T-helper 17 cell (primary cell): ENCODE results near the gene KDM8. TPM values are rescaled to one million over a fixed set of nuclear protein-coding genes. Genes with fewer than 3 reads are reported as not detected.

ENCODE experiments used
- ATAC-seq: fragments of 150-1000 bp; cut with Tn5 transposase; 2 replicates; pipeline ENCODE4 v1.10.0; 2021; ENCODE audit warnings: mild to moderate bottlenecking, moderate library complexity
- DNase-seq, 3 donors: peaks; one replicate each; pipeline versions ENCODE4 v3.0.0 to v3.0.0-alpha.2; 2020 to 2021
- H3K9me3 ChIP-seq: one replicate; pipeline ENCODE4 v1.7.0; 2013; ENCODE audit warnings: low read length, mild to moderate bottlenecking; ENCODE audit not compliant: control insufficient read depth, poor library complexity, severe bottlenecking
- H3K27ac Mint-ChIP-seq: one replicate; pipeline ENCODE4 v1.8.0; 2022; ENCODE audit warnings: mild to moderate bottlenecking, moderate library complexity, mixed read lengths
- H3K27me3 Mint-ChIP-seq: one replicate; pipeline ENCODE4 v1.8.0; 2022; ENCODE audit warnings: mixed read lengths
- H3K36me3 Mint-ChIP-seq: one replicate; pipeline ENCODE4 v1.8.0; 2022; ENCODE audit warnings: low read depth, mixed read lengths
- H3K4me1 Mint-ChIP-seq: one replicate; pipeline ENCODE4 v1.8.0; 2022; ENCODE audit warnings: mild to moderate bottlenecking, mixed read lengths
- H3K4me3 Mint-ChIP-seq: one replicate; pipeline ENCODE4 v1.8.0; 2022; ENCODE audit warnings: mild to moderate bottlenecking, moderate library complexity, mixed read lengths
- total RNA-seq, 4 donors: library from RNA in 2 of 4; stranded (reverse) in 2 of 4; gene quantifications; one replicate each; pipeline ENCODE4 v1.2.3 and lab custom pipeline; 2022 to 2026

Gene KDM8
- total RNA-seq, 2 donors from 2014 or later: 11.6 to 11.9 TPM

DNA sequence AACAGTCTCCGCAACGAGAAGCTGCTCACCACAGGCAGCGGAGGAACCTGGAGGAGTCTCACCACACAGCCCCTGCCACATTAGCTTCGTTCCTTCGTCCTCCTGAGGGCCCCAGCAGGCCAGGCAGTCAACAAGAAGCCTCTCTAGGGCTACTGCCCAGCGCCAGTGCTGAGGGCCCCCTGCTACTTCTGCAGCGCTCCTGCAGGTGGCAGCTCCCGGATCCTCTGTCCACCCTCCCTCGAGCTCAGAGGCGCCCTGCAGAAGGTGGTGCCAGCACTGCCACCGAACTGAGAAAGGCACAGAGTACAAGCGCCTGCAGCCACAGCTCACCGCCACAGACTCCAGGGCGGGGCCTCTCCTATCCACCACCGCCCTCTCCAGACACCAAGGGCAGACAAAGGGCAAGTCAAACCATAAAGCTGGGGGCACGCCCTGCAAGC lies 27.3 kb downstream of the KDM8 start:
- no peaks in the 10 kb centered on the region for H3K27me3 Mint-ChIP-seq
- peak; percentile 43 to 64 (median 64) for DNase-seq
- H3K36me3 Mint-ChIP-seq: peaks cover 2% of the 10 kb centered on the region
- H3K4me1 Mint-ChIP-seq: peaks cover 63% of the 10 kb centered on the region
- ATAC-seq: peak; percentile 67
- no peaks in the 10 kb centered on the region for H3K9me3 ChIP-seq
- peak overlapping the region; percentile 100 for H3K27ac Mint-ChIP-seq
- peak overlapping the region; percentile 90 for H3K4me3 Mint-ChIP-seq

DNA sequence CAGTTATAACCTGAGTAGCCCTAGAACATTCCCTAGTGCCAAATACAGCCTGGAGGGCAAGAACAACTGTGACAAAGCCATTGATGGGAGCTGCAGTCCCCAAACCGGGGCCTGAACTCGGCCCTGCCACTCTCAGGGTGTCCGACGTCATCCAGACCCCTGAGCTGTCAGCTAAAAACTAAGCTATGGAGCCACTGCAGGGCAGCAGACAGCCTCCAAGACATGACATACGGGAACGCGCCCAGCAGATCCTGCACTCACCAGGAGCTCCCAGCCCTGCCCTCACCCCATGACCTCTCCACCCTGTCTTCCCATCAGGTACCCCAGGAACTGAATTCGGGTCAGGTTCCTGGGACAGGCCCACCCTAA lies 28.4 kb downstream of the KDM8 start:
- Mint-ChIP-seq H3K4me1 (peaks cover 63% of the 10 kb centered on the region), H3K27me3 (no peaks in the 10 kb centered on the region), H3K36me3 (peaks cover 2% of the 10 kb centered on the region), H3K4me3 (peak overlapping the region; percentile 82), H3K27ac (peak overlapping the region; percentile 100)
- no peak for ATAC-seq
- no peak for DNase-seq
- H3K9me3 ChIP-seq: no peaks in the 10 kb centered on the region

DNA sequence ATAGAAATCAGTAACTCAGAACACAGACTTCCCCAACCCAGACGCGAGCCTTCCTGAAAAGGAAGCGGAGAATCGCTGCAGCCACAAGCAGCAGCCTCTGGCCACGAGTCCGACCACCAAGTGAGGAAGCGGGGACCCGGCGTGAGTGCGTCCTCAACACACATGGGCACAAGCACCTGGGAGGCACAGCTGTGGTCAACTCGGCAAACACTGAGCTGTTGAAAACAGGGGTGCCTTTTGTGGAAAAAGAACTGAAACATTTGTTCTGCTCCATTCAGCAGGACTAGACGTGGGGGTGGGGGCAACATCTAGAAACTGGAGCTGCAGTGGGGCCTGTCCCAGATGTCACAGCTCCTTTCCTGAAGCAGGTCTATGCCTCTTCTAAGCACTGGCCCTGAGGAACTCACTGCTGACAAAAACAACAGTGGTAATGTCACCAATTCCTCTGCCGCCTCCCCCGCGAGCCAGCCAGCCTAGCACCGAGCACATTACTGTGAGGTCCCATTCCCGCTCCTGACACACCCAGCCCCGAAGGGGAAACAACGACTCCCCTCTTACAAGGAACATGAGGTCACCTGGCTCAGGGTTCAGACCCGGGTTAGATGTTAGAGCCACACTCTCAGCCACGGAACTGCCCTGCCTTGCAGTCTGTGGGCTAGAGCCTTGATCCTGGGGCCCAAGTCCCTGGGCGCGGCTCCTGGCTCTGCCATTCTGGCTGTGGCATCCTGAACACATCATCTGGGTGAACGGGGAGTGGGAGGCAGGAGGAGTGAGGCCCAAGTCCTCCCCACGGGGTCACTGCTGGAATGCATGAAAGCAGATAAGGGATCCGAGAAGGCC lies 29.0 kb downstream of the KDM8 start:
- no peaks in the 10 kb centered on the region for H3K27me3 Mint-ChIP-seq
- DNase-seq: no peak
- peaks cover 2% of the 10 kb centered on the region for H3K36me3 Mint-ChIP-seq
- peak overlapping the region; percentile 100 for H3K27ac Mint-ChIP-seq
- H3K9me3 ChIP-seq: no peaks in the 10 kb centered on the region
- no peak for ATAC-seq
- peaks cover 69% of the 10 kb centered on the region for H3K4me1 Mint-ChIP-seq
- peak overlapping the region; percentile 82 for H3K4me3 Mint-ChIP-seq

DNA sequence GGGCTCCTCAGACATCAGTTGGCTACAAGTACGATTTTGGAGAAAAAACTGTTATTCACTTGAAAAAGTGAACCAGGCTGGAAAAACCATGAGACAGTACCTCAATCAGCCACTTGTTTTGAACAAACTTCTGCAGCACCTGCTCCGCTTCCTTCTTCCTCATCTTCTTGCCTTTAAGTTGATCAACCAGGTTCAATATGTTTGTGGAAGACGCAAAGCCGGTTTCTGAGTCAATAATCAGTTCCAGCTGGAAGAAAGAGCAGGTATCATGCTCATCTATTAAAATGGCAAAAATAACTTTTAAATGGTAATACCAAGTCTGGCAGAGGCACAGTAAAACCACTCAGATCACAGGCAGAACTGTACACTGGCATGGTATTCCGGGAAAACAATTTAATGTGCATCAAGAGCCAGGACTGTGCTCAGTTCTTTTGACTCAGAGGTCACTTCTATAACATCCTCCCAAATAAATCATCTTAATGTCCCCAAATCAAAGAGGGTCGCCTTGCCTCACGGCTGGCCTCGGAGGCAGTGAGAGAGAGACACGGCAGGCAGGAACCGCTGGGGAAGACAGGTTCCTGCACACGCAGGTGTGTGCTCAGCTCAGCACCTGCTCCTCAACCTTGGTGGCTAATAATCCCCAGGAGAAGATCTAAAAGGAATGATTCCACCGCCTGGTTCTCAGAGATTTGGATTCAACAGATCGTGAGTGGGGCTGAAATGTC lies 29.7 kb downstream of the KDM8 start:
- no peak for DNase-seq
- Mint-ChIP-seq H3K4me1 (peaks cover 75% of the 10 kb centered on the region), H3K4me3 (peak overlapping the region; percentile 82), H3K27me3 (no peaks in the 10 kb centered on the region), H3K36me3 (peaks cover 2% of the 10 kb centered on the region), H3K27ac (peak overlapping the region; percentile 100)
- no peak for ATAC-seq
- H3K9me3 ChIP-seq: no peaks in the 10 kb centered on the region

DNA sequence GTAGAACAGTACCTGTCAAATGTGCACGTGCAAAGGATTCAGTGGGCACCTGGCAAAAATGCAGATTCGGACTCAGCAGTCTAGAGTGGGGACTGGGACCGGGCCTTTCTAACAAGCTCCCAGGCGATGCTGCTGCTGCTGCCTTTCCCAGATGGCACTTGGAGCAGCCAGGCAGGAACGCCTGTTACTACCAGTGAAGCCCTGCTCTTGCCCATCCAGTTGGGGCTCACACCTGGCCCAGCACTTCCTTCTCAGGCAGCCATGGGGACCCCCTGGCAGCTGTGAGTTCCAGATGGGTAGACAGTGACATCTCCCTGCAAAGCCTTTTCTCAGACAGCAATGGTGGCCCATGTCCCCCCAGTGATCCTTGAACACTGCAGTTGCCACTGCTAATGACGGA lies 30.4 kb downstream of the KDM8 start:
- Mint-ChIP-seq H3K36me3 (peaks cover 2% of the 10 kb centered on the region), H3K27me3 (no peaks in the 10 kb centered on the region), H3K4me3 (peak overlapping the region; percentile 47), H3K27ac (peak overlapping the region; percentile 100), H3K4me1 (peaks cover 79% of the 10 kb centered on the region)
- ATAC-seq (no peak), DNase-seq (no peak)
- no peaks in the 10 kb centered on the region for H3K9me3 ChIP-seq

DNA sequence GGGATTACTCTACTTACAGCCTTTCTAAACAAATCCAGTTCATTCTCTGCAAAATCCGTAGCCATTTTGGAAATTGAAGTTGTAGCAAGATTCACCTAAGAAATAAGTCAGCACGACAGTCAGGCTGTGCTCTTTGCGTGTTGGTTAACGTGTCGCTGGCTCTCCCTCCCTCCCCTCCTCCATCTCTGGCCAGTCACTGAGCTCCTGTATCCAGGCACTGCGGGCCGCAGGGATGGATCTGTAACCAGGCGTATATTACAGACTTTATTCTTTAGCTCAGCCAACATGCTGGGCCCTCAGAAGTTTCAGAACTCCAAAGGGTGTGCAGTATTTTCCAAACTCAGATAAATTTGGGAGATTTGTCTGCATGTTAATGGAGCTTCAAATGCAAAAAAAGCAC lies 30.8 kb downstream of the KDM8 start:
- ATAC-seq: no peak
- Mint-ChIP-seq H3K36me3 (peaks cover 2% of the 10 kb centered on the region), H3K4me3 (peak overlapping the region; percentile 91), H3K4me1 (peaks cover 77% of the 10 kb centered on the region), H3K27me3 (no peaks in the 10 kb centered on the region), H3K27ac (peak overlapping the region; percentile 100)
- no peak for DNase-seq
- no peaks in the 10 kb centered on the region for H3K9me3 ChIP-seq

DNA sequence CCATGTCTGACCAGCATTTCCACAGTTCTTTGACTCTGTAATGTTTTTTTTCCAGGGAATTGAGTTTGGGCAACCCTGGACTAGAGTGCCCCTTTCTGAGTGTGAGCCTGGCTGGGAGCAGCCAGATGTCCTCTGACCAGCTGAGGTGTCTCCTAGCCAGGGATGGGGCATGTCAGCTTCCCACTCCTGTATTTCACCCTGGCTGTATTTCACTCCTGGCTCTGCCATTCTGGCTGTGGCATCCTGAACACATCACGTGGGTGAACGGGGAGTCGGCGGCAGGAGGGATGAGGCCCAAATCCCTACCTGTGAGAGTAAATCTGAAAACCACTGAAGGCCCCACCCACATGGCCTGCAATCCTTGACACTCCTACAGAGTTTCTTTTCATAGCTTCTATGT lies 31.3 kb downstream of the KDM8 start:
- Mint-ChIP-seq H3K27me3 (no peaks in the 10 kb centered on the region), H3K4me1 (peaks cover 76% of the 10 kb centered on the region), H3K27ac (peak overlapping the region; percentile 100), H3K36me3 (peaks cover 2% of the 10 kb centered on the region), H3K4me3 (peak overlapping the region; percentile 91)
- H3K9me3 ChIP-seq: no peaks in the 10 kb centered on the region
- DNase-seq: no peak
- no peak for ATAC-seq

DNA sequence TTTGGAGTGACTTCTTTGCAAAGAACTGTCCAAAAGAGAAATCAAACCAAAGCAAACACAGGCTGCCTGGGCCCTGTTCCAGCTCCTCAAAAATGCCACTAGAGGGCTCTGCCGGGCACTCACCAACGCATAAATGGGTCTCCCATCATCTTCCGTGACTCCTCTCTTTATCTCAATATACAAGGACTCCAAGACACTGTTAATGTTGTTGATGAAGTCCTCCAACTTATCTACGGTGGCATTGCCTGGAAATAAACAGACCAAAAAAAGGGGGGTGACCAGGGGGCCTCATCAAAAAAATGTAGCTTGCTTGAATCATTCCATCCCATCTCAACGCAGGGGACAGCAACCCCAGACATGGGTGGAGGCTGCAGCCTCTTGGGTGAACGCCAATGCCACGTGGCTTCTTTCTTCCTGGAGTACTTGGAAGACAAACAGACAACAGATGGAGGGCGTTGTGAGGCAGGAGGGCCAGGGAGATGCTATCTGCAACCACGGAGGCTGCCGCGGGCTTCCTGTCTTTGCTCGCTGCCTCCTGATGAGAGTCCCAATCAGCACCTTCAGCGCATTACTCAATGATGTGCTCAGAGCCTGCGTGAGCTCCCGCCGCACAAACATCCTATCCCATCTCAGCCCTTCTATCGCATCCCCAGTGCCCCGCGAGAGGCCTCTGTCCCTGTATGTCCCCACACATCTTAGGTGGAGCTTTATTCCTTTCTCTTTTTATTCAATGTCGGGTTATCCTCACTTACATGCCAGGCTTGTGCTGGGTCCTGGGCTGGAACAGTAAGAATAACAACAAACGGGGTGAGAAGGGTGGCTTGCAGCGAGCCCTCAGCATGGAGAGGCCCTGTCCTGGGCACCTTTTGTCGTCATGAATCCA lies 32.0 kb downstream of the KDM8 start:
- peaks cover 2% of the 10 kb centered on the region for H3K36me3 Mint-ChIP-seq
- ATAC-seq: peak; percentile 78
- DNase-seq: peak; percentile 70 to 90 (median 77)
- peak overlapping the region; percentile 100 for H3K27ac Mint-ChIP-seq
- no peaks in the 10 kb centered on the region for H3K27me3 Mint-ChIP-seq
- peak overlapping the region; percentile 91 for H3K4me3 Mint-ChIP-seq
- no peaks in the 10 kb centered on the region for H3K9me3 ChIP-seq
- H3K4me1 Mint-ChIP-seq: peaks cover 70% of the 10 kb centered on the region

DNA sequence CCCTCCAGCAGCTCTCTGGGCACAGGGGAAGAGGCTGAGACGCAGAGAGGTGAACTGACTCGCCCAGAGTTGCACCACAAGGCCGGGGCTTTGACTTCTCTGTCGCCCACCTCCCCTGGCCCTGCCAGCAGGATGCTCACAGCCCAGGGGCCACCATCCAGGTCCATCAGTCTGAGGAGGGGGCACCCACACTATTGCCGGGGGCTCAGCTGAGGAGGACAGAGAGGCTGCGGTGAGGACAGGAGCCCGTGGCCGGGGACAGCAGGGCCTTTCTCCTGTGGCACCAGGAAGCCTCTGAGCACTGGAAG lies 32.6 kb downstream of the KDM8 start:
- H3K9me3 ChIP-seq: no peaks in the 10 kb centered on the region
- H3K4me3 Mint-ChIP-seq: peak overlapping the region; percentile 91
- no peaks in the 10 kb centered on the region for H3K27me3 Mint-ChIP-seq
- H3K27ac Mint-ChIP-seq: peak overlapping the region; percentile 100
- no peaks in the 10 kb centered on the region for H3K36me3 Mint-ChIP-seq
- peaks cover 64% of the 10 kb centered on the region for H3K4me1 Mint-ChIP-seq
- no peak for ATAC-seq
- DNase-seq: no peak

DNA sequence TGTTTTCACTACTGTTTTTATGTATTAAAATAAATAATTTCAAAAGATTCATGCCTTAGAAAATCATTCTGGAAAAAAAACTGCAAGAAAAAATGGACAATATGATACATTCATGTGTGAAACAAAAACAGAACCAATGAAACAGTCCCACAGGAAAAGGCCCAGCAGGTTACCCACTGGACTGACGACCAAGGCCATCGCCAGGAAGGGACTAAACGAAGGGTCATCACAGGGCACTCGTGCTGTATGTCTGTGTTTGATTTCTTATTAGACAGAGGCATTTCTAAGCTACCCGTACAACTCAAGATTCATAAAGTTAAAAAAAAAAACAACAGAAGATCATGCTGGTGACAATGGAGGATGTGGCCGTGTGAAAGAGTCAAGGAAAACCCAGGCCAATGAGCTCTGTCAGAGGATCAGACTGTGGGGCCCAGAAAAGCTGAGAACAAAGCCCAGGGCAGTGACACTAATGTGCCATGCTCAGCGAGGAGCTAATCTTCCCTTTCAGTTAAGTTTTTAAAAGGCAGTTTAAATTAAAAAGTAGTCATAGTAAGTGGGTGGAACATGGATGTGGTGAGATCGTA lies 33.4 kb downstream of the KDM8 start:
- no peaks in the 10 kb centered on the region for H3K9me3 ChIP-seq
- Mint-ChIP-seq H3K27ac (peak overlapping the region; percentile 100), H3K4me1 (peaks cover 58% of the 10 kb centered on the region), H3K27me3 (no peaks in the 10 kb centered on the region), H3K36me3 (no peaks in the 10 kb centered on the region), H3K4me3 (peak overlapping the region; percentile 89)
- ATAC-seq (no peak), DNase-seq (no peak)

DNA sequence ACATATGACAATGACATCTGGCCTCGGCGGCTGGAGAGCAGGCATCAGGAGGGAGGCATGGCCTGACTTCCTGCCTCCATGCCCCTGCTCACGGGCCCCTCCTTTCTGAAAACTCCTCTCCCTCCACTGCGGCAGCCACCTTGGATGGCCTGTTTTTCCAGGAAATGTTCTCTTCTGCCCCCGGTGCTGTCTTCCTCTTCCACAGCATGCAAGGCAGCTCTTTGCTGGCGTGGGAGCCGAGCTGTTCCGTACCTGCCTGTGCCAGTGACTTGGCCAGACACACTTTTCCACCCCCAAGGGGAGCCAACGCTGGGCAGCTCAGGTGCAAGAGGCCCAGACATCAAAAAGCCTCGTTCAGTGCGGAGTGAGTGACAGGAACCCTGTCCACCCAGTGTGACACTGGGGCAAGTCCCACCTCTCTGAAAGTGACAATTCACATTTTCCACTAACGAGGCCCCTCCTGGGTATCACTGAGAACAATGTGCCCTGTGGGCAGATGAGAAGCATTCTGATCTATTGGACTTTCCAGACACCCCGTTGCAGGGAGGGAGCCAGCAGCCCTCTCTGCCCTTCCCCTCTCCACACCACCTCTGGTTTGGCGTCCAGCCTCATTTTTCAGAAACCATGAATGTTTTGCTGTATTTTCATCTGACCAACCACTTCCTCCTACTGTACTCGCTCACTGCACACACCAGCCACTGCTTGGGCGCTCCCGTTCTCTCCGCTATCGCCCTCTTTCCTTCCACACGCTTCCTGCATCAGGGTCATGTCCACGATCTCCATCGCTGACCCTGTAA lies 34.1 kb downstream of the KDM8 start:
- peaks cover 54% of the 10 kb centered on the region for H3K4me1 Mint-ChIP-seq
- H3K36me3 Mint-ChIP-seq: no peaks in the 10 kb centered on the region
- H3K9me3 ChIP-seq: no peaks in the 10 kb centered on the region
- peak overlapping the region; percentile 100 for H3K27ac Mint-ChIP-seq
- no peaks in the 10 kb centered on the region for H3K27me3 Mint-ChIP-seq
- DNase-seq (peak in 2 of 3 donors; percentile 28 to 56), ATAC-seq (peak; percentile 46)
- peak overlapping the region; percentile 89 for H3K4me3 Mint-ChIP-seq

DNA sequence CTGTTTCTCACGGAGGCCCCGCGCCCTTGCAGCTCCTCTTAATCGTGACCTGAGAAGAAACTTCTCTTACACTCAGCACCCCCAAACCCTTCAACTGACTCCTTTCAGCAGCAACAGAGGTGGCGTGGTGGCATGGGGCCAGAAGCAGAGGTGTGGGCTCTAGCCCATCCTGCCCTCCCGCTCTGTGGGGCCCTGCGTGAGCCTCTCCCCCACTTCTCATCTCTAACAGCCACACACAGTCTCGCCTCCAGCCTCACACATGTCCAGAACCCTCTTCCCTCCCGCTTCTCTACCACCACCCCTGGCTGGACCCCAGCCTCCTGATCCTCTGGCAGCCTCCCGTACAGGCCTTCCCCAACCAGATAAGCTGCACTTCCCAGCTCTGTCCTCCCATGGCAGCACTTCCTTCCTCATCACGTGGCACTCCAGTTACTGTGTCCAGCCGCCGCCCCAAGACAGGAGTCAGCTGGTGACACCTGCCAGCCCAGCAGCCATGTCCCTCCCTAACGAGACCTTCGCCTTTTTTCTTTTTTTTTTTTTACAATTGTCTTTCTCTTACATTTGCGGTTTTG lies 34.8 kb downstream of the KDM8 start:
- H3K36me3 Mint-ChIP-seq: no peaks in the 10 kb centered on the region
- H3K4me3 Mint-ChIP-seq: peak overlapping the region; percentile 89
- H3K9me3 ChIP-seq: no peaks in the 10 kb centered on the region
- DNase-seq: no peak
- H3K4me1 Mint-ChIP-seq: peaks cover 54% of the 10 kb centered on the region
- peak overlapping the region; percentile 100 for H3K27ac Mint-ChIP-seq
- H3K27me3 Mint-ChIP-seq: no peaks in the 10 kb centered on the region
- no peak for ATAC-seq
